DOHH2 (cell line): Measurements from ENCODE around the gene PDGFC.

Source experiments
- CTCF ChIP-seq: fragments of 200-600 bp; sonication (generic); IDR thresholded peaks from one replicate; pipeline ENCODE4 v1.5.1; 2014; ENCODE audit warnings: antibody characterized with exemption, mild to moderate bottlenecking, low read depth, low read length; ENCODE audit not compliant: poor library complexity, severe bottlenecking
- EZH2phosphoT487 ChIP-seq: fragments of 200-600 bp; sonication (generic); IDR thresholded peaks from 2 replicates; pipeline ENCODE4 v1.6.1; 2017; ENCODE audit warnings: borderline replicate concordance, mild to moderate bottlenecking, antibody characterized with exemption, low read length, moderate library complexity, mixed read lengths

DNA sequence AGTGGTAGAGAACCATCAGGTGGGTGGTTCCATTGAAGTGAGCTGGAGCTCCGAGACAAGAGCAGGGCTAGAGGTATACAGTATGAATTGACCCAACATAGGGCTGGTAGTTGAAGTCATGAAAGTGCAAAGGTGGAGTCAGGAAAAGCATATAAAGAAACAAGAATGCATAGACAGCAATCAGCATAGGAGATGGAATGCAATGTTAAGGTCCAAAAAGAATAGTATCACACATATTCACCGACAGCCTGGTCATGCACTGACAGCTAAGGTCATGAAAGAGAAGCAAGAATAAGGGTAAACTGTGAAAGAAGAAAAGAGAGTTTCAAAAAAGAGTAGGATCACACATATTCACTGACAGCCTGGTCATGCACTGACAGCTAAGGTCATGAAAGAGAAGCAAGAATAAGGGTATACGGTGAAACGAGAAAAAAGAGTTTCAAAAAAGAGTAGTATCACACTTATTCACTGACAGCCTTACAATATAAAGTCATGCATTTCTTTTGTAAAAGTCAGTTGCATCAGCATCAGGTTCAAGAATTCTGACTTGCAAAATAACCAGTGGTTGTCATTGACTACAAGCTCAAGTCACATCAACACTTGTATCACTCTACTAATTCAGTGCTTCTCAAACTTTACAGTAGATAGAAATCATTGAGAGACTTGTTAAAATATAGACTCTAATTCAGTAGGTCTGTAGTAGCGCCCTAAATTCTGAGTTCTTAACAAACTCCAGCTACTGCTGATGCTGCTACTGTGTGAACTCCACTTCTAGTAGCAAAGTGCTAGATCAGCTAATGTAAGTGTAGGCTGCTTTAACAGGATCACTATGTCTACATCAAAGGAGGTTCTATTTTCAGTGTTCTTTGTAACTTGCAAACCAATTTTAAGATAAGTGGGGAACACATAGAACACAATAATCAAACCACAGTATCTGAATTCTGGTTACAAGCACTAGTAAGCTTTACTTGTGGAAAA lies 221.9 kb downstream of the PDGFC start:
- TF ChIP-seq CTCF (no peak), EZH2phosphoT487 (no peak)
